ENCODE measurements around the gene GUCD1. TPM values are rescaled to one million over a fixed set of nuclear protein-coding genes. Genes with fewer than 3 reads are reported as not detected.
A peak's percentile ranks its signal among the peaks of the same experiment; 100 is the strongest.

The GUCD1 gene
- total and polyA plus RNA-seq, 2 of the 13 experiments (the other 11 are each of a cell fraction or from before 2014, with no cell fraction given): 128 to 245 TPM

DNA sequence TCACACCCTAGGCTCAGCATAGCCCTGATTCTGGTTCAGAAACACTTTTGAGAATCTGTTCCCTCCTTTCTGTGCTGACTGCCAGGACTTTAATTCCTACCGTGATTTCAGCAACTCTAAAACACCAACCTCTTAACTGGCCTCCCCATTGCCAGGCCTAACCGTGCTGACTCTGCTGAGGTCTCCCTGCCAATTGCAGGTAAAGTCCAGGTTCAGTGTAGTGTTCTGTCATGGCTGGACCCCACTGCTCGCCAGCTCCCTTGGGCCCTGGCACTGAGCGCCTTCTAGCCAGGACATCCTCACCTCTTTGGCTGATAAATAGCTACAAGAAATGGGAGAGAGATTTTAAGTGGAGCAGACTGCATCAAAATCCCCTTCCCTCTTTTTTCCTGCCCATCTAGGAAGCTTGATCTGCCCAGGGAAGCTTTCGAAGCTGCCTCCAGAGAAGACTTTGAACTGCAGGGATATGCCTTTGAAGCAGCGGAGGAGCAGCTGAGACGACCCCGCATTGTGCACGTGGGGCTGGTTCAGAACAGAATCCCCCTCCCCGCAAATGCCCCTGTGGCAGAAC, 55.1 kb downstream of the GUCD1 start (continued):
- TF ChIP-seq ZNF335 (CRISPR knock-in tag; IDR thresholded peaks at IDR 0.05) (no peak), ZNF567 (CRISPR knock-in tag; IDR thresholded peaks at IDR 0.05; ENCODE audit: borderline replicate concordance) (no peak), GFI1 (CRISPR knock-in tag; IDR thresholded peaks at IDR 0.05; ENCODE audit: borderline replicate concordance) (no peak), CREM (IDR thresholded peaks at IDR 0.05) (no peak), CREM (CRISPR knock-in tag; IDR thresholded peaks at IDR 0.05) (no peak), ZNF367 (CRISPR knock-in tag; IDR thresholded peaks at IDR 0.05; ENCODE audit: borderline replicate concordance) (no peak), ZBTB20 (CRISPR knock-in tag; IDR thresholded peaks at IDR 0.05; ENCODE audit: borderline replicate concordance, low read depth) (no peak), SNAI1 (CRISPR knock-in tag; IDR thresholded peaks at IDR 0.05; ENCODE audit: borderline replicate concordance) (peak; percentile 26; the same call in 1 of the 2 replicates), STAT5B (CRISPR knock-in tag; IDR thresholded peaks at IDR 0.05) (no peak), TCF12 (IDR thresholded peaks at IDR 0.05) (no peak), TCF12 (CRISPR knock-in tag; IDR thresholded peaks at IDR 0.05) (0 out of 2 replicates have a peak, but pooled peaks have one; percentile 57), ARNTL (CRISPR knock-in tag; IDR thresholded peaks at IDR 0.05) (no peak)
- TF ChIP-seq, protein P1, sequence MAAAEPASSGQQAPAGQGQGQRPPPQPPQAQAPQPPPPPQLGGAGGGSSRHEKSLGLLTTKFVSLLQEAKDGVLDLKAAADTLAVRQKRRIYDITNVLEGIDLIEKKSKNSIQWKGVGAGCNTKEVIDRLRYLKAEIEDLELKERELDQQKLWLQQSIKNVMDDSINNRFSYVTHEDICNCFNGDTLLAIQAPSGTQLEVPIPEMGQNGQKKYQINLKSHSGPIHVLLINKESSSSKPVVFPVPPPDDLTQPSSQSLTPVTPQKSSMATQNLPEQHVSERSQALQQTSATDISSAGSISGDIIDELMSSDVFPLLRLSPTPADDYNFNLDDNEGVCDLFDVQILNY (CRISPR knock-in tag; conservative IDR thresholded peaks at IDR 0.05): no peak
- TF ChIP-seq, protein P2, sequence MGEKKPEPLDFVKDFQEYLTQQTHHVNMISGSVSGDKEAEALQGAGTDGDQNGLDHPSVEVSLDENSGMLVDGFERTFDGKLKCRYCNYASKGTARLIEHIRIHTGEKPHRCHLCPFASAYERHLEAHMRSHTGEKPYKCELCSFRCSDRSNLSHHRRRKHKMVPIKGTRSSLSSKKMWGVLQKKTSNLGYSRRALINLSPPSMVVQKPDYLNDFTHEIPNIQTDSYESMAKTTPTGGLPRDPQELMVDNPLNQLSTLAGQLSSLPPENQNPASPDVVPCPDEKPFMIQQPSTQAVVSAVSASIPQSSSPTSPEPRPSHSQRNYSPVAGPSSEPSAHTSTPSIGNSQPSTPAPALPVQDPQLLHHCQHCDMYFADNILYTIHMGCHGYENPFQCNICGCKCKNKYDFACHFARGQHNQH (CRISPR knock-in tag; IDR thresholded peaks at IDR 0.05): no peak
- TF ChIP-seq, protein P3, sequence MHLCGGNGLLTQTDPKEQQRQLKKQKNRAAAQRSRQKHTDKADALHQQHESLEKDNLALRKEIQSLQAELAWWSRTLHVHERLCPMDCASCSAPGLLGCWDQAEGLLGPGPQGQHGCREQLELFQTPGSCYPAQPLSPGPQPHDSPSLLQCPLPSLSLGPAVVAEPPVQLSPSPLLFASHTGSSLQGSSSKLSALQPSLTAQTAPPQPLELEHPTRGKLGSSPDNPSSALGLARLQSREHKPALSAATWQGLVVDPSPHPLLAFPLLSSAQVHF (CRISPR knock-in tag; IDR thresholded peaks at IDR 0.05): no peak
- TF ChIP-seq, protein P4, sequence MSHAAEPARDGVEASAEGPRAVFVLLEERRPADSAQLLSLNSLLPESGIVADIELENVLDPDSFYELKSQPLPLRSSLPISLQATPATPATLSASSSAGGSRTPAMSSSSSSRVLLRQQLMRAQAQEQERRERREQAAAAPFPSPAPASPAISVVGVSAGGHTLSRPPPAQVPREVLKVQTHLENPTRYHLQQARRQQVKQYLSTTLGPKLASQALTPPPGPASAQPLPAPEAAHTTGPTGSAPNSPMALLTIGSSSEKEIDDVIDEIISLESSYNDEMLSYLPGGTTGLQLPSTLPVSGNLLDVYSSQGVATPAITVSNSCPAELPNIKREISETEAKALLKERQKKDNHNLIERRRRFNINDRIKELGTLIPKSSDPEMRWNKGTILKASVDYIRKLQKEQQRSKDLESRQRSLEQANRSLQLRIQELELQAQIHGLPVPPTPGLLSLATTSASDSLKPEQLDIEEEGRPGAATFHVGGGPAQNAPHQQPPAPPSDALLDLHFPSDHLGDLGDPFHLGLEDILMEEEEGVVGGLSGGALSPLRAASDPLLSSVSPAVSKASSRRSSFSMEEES (CRISPR knock-in tag; IDR thresholded peaks at IDR 0.05): no peak
